HG02943 (cell line): ENCODE data around the gene MYOM3.

Experiments
- ATAC-seq: cut with Tn5 transposase; IDR thresholded peaks from one replicate; pipeline ENCODE4 v1.9.1; 2021; ENCODE audit warnings: mild to moderate bottlenecking, low read depth, moderate library complexity; ENCODE audit not compliant: unreplicated experiment

Gene MYOM3

DNA sequence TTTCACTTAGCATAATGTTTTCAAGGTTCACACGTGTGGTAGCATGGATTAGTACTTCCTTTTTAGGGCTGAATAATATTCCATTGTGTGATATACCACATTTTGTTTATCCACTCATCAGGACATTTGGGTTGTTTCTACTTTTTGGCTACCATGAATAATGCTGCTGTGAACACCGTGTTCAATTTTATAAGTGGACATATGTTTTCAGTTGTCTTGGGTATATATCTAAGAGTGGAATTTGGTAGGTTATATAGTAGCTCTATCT lies 27.2 kb upstream of the MYOM3 start:
- no peak for ATAC-seq

DNA sequence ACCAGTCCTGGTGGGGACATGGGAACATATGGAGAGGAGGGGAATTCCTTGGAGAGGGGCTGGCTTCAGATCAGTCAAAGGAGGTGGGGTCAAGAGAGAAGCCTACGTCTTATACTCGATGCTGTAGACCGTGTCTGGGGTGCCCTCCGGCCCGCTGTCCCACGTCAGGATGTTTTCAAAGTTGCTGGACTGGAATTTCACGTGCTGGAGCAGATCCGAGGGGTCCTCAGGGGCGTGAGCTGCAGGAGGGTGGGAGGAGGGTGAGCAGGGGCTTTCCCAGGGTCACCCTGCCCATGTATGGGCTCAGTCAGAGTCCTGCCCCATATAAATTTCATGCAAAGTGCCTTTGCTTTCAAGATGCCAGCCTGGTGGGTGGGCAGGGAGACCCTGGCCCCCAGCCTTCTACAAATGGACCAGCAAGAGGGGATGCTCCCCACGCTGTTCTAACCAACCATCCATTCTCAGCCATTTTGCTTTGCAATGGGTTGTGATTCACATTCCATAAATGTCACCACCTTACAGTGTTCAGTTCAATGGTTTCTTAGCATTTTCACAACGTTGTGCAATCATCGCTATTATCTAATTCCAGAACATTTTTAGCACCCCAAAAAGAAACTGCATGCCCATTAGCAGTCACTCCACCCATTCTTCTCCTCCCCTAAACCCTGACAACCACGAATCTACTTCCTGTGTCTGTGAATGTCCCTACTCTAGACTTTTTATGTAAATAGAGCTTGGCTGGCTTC lies 26.7 kb upstream of the MYOM3 start:
- no peak for ATAC-seq

DNA sequence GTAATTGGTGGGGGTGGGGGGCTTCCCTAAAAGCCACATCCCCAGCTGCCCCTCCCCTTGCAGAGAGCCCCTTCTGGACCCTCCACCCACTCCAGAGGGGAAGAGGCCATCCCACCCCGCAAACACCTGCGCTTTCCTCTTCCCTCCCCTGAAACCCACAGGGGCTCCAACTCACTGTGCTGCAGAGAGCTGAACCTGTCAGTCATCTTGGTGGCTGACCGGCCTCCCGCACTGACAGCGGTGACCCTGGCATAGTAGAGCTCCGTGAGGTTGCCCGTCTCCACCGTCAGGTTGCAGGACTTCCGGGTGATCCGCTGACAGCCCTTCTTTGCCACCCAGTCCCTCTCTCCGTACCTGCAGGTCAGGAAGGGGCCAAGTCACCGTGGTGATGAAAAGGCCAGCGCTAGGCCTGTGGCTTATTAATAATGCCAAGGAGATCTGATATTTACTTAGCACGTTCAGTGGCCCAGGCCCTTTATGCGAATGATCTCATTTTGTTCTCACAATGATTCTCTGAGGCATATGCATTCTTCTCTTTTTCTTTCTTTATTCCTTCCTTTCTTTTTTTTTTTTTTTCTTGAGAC lies 25.1 kb upstream of the MYOM3 start:
- no peak for ATAC-seq

DNA sequence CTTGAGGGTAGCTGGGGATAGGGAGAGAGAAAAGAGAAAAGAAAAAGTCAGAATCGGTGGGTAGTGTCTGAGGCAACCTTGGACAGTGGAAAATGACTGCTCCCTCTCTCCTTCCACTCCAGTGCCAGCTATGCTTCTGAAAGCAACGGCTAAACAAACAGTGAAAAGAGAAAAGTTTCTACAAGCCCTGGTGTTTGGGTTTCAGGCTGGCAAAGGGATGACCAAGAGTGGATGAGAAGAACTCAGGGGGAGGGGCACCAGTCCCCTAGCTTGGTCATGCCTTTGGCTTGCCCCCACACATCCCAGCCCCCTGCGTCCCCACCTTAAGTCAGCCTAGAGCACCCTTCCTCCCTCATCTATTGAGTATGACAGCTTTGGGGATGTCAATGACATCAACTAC lies 22.4 kb upstream of the MYOM3 start:
- no peak for ATAC-seq

DNA sequence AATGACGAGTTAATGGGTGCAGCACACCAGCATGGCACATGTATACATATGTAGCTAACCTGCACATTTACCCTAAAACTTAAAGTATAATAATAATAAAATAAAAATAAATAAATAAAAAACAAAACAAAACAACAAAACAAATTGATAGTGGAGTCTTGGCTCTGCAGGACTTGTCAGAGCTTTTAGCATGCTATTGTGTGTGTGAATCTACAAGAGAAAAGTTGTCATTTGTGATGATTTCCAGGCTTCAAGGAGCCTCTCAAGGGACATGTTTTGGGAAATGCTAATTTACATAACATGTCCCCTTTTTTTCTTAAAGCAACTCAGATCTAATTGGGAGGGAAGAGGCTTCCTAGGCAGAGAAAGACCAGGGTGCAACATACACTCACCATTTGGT lies 21.9 kb upstream of the MYOM3 start:
- no peak for ATAC-seq

DNA sequence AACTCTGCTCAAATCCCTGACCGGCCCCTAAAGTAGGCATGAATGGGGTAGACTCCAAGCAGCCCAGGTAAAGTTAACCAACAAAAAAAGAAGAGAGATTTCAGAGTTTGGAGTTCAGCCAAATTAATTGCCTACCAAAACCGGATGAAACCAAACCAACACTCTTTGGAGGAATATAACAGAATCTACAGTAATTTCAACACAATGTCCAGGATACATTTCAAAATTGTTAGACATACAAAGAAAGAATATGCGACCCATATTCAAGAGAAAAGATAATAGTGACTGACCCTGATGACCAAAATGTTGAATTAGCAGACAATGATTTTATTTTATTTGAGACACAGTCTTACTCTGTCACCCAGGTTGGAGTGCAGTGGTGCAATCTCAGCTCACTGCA lies 18.4 kb upstream of the MYOM3 start:
- no peak for ATAC-seq

DNA sequence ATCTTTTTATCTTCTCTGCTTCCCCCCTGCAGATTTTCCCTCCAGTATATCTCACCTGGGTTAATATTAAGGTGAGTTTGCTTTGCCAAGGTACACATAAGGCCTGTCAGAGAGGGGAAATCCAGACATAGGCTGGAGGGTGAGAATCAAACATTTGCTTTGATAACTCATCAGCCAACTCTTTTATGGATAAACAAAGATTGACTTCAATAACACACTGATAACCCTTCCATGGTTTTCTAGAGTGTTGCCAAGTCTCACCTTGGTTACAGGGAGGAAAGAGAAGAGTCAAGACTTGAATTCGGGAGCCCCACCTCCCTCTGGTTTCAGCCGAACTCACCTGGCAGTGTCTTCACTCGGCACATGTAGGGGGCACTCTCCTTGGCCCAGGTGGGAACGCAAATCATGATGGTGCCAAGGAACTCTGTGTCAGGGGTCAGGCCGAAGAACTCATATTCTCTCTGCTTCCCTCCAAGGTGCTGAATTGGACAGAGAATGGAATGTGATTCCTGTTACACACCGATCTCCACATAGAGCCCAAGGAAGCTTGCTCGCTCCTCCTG lies 15.9 kb upstream of the MYOM3 start:
- no peak for ATAC-seq

DNA sequence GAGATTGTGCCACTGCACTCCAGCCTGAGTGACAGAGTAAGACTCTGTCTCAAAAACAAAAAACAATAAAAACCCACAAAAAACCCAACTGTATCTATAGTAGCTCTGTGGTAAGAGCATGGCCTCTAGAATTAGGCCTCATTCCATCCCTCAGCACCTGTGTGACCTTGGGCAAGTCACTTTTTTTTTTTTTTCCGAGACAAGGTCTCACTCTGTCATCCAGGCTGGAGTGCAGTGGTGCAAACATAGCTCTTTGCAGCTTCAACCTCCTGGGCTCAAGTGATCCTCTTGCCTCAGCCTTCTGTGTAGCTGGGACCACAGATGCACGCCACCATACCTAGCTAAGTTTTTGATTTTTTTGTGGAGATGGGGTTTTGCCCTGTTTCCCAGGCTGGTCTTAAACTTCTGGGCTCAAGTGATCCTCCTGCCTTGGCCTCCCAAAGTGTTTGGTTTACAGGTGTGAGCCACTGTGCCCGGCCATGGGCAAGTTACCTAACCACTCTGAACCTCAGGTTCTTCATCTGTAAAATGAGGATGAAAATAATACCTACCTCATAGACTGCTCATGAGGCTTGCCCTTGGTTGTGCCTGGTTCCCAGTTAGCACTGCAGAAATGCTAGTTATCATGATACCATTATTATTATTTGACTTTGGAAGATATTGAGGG lies 15.3 kb upstream of the MYOM3 start:
- no peak for ATAC-seq

DNA sequence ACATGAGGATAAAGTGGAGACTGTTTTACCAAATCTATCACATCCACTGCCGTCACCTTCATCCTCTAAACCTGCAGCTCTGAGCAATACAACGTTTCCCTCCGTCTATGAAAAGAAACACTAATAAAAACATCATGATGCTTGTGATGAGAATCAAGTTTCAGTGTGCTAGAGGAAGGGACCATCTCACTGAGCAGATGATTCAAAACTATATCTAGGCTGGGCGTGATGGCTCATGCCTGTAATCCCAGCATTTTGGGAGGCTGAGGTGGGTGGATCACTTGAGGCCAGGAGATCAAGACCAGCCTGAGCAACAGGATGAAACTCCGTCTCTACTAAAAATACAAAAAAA lies 14.7 kb upstream of the MYOM3 start:
- no peak for ATAC-seq

DNA sequence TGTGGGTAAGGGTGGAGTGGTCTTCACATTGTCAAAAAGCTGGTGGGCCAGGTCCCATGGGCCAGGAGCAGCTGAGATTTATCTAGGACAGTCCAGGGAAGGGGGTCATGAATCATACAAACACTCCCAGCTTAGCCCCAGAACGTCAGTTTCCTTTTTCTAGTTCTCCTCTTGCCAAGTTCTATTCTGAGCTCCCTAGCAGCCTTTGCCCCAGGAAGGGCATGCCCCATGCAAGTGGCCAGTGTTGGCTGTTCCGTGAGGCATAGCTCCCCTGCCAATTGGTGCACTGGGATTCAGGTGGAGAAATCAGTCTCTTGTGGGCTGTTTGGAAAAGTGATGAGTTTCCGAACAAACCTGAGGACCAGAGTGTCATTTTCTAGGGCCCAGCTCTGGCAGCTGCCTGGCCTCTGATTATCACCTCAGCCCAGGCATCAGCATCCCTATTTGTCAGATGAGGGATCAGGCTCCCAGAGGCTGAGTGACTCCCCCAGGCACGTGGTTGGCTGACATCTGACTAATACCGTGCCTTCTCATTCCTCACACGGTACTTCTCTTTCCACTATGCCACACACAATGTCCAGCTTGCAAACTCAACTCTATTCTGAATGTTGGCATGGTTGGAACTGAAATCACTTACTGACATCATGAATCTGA lies 14.2 kb upstream of the MYOM3 start:
- no peak for ATAC-seq

DNA sequence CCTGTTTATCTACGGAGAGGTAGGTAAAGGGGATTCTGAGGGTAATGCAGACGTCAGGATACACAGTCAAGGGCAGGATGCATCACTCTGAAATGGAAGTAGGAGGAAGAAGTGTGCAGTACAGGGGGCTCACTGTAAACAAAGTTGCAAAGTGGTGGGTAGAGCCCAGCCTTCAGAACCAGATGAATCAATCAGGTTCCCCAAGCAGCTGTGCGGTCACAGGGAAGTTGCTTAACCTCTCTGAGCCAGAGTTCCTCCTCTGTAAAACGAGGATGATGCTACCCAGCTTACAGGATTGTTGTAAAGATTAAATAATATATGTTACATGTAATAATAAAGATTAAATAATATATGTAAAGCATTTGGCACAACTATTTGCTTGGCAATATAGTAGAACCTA lies 13.5 kb upstream of the MYOM3 start:
- ATAC-seq, result no peak

DNA sequence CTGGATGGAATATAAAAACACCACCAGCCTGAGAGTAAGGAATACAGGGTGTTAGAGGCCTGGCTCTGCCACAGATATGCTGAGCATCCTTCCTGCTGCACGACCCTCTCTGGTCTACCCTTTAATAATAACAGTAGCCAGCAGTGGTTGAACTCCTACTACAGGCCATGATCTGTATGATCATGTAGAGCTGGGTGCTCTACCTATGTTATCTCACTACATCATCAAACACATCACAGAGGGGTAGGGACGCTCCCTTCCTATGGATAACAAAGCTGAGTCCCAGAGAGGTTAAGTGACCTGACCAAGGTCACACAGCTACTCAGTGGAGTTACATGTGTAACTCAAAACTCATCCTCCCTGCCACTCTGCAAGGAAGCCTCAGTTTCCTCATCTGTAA lies 13.0 kb upstream of the MYOM3 start:
- ATAC-seq, result no peak

DNA sequence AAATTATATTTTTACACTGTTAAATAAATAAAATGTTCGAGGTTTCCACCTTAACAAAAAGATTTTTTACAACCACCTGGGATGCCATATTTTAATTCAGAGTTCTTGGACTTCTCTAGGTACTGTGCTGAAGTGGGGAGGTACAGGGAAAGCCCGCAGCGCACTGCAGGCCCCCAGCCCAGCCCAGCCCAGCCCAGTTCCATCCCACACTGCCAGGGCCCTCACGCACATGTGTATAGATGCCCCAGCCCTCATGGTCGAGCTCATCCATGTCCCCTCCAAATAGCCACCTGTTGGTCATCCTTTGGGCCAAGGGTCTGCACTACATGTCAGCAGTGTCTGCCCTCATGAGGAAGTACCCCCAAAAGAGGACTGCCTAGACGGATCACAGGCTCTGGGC lies 11.7 kb upstream of the MYOM3 start:
- ATAC-seq, result no peak

DNA sequence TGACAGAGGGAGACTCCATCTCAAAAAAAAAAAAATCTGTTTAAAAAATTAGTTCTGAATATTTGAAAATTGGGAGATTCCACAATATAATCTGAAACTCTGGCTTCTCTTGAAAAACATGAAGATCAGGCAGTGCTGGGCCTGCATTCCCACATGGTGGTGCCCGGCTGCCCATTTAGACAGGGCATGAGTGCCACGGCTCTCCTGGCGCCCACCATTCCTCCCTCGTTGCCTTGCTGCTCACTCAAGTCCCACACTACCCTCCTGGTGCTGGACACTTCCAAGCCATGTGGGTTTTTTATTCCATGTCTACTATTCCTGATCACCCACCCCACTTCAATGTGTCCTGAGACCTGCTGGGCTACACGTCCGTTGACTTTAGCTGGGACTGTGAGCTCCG lies 10.8 kb upstream of the MYOM3 start:
- ATAC-seq, result no peak

DNA sequence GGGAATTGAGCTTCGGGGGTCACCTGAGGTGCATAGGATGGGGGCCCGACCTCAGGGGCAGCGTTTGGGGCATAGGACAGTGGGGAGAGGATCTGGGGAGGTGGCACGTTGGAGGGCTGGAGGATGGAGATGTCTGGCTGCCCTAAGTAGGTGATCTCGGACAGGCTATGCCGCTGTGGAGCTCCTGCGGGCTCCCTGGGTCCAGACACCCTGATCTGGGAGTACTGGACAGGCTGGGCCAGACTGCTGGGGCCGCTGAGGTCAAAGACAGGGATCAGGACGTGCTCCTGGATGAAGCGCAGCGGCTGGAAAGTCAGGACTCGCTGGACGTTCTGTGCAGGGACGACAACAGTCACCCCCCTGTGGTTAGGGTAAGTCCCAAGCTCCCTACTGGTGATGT lies 9.5 kb upstream of the MYOM3 start:
- no peak for ATAC-seq

DNA sequence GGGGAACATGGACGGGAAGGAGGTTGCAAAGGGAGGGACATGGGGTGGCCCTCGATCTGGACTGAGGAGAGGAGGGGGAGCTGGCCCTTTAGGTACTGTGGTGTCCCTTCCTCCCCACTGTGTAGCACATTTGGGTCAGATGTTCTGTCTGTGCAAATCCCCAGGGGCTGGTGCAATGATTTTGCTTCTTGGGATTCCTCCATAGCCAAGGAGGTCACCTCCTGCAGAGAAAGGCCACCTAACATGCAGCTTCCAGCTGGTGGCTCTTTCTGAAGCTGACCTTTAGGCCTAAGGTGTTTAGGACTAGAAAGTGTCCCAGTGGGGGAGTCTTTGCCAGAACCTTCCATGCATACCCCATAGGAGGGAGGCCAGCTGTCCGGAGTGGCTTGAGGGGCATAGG lies 9.0 kb upstream of the MYOM3 start:
- ATAC-seq, result no peak

DNA sequence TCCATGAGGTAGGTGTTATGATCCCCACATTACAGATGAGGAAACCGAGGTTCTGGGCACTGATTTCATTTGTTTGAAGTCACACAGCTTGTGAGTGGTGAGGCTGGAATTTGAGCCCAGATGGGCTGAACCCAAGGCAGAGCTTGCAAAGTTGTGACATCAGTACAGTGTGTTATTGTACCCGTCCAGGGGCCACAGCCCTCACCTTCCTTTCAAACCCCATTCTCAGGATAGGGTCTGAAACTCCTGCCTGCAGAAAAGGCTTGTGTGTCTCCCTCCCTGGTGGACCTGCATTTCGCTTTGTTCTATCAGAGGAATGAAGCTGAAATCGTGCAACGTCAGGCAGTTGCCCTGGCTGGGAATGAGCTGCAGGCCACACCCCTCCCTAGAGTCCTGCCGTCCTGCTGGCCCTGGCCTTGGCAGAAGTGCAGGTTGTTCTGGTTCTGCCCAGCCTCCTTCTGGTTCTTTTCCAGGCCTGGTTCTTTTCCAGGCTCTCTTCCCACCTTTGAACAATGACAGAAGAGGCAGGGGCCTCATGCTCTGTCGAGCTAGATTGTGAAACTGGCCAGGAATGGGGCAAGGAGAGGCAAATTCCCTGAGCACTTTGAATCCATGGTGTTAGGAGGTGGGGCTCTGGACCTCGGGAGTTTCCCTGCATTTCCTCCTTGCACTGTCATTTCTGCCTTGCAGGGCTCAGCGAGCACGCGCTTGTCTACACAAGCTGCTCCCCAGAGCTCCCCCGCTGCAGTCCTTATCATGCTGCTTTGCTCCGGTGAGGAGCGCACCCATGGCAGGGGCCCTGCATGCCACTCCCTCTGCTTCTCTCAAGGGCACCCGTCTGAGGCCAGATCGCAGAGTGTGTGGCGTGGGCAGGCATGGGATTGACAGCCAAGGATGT lies 8.2 kb upstream of the MYOM3 start:
- no peak for ATAC-seq

DNA sequence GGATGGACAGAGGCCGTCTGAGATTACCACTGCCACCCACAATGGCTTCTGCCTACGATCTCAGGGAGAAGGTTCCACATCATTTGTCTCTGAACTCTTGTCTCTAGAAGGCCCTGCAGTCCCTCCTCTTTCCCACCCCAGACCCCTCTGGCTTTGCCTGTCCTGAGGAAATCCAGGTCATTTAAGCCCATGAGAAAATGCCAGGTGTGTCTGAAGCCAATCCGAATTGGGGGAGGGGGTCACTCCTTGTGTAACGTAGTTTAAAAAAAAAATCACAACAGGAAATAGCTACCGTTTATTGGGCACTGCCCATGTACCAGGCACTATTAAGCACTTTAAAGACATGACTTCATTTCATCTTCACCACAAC lies 7.5 kb upstream of the MYOM3 start:
- ATAC-seq, result no peak

DNA sequence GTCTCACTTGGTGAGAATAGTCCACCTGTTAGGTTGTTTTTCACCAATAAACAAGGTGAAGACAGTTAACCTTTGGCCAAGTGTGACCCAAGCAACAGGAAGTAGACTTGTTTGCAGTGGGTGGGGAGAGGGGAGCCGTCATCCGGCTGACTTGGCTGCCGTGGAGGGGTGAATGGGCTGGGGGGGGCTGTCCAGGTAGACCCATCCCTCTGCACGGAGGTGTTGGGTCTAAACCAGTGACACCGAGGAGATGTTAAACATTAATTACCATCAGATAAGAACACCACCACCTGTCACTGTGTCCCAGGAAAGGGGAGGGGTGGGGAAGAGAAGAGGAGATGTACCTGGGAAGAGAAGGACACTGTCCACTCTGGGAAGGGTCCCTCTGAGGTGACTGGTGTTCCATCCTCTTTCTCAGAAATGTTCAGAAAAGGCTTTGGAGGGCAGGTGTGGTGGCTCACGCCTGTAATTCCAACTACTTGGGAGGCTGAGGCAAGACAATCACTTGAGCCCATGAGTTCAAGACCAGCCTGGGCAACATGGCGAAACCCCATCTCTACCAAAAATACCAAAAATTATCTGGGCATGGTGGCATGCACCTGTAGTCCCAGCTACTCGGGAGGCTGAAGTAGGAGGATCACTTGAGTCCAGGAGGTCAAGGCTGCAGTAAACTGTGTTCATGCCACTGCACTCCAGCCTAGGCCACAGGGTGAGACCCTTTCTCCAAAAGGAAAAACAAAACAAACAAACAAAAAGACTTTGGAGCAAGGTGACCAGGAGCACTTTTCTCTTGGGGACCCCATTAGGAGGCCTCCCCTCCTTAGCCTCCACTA lies 6.7 kb upstream of the MYOM3 start:
- ATAC-seq, result no peak
